ENCODE data around the gene SELE. TPM values are rescaled to one million over a fixed set of nuclear protein-coding genes. Genes with fewer than 3 reads are reported as not detected.

Gene SELE
- total RNA-seq, 2 experiments from 2014 or later, result not detected

- H3K9me3 Mint-ChIP-seq, result no peaks in the 10 kb centered on the region
- H3K36me3 Mint-ChIP-seq (ENCODE audit: low read depth), result no peaks in the 10 kb centered on the region
- DNase-seq (no peak), ATAC-seq (no peak)
- CTCF ChIA-PET, result no interaction called here
- peaks cover 3% of the 10 kb centered on the region for H3K27me3 Mint-ChIP-seq
- H3K4me3 Mint-ChIP-seq, result no peak overlapping the region
- H3K4me1 Mint-ChIP-seq (ENCODE audit: low read depth), result no peaks in the 10 kb centered on the region
- no peak for TF ChIP-seq CTCF (IDR thresholded peaks at IDR 0.05)
- POLR2A ChIA-PET, result no interaction called here
- intact Hi-C loops (cut with micrococcal nuclease), result no loop called here
- H3K27ac Mint-ChIP-seq, result no peak overlapping the region
Measured at GRCh38 chr1:169753549-169753948, 19.7 kb upstream of the SELE start.

GRCh38 chr1:169750041-169750440 lies 16.2 kb upstream of the SELE start:
- no peak overlapping the region for H3K27ac Mint-ChIP-seq
- intact Hi-C loops (cut with micrococcal nuclease), result no loop called here
- DNase-seq (no peak), ATAC-seq (no peak)
- no peaks in the 10 kb centered on the region for H3K36me3 Mint-ChIP-seq (ENCODE audit: low read depth)
- ChIA-PET CTCF (no interaction called here), POLR2A (no interaction called here)
- TF ChIP-seq CTCF (IDR thresholded peaks at IDR 0.05), result no peak
- no peaks in the 10 kb centered on the region for H3K4me1 Mint-ChIP-seq (ENCODE audit: low read depth)
- no peaks in the 10 kb centered on the region for H3K9me3 Mint-ChIP-seq
- no peak overlapping the region for H3K4me3 Mint-ChIP-seq
- H3K27me3 Mint-ChIP-seq, result peaks cover 2% of the 10 kb centered on the region

GRCh38 chr1:169746550-169746949 lies 12.7 kb upstream of the SELE start:
- no peak overlapping the region for H3K27ac Mint-ChIP-seq
- no peak for TF ChIP-seq CTCF (IDR thresholded peaks at IDR 0.05)
- no peaks in the 10 kb centered on the region for H3K36me3 Mint-ChIP-seq (ENCODE audit: low read depth)

GRCh38 chr1:169745015-169745861 lies 11.4 kb upstream of the SELE start:
- ATAC-seq, result no peak
- POLR2A ChIA-PET, result no interaction called here
- no peaks in the 10 kb centered on the region for H3K9me3 Mint-ChIP-seq

More at GRCh38 chr1:169746550-169746949, 12.7 kb upstream of the SELE start:
- ChIA-PET CTCF (no interaction called here), POLR2A (no interaction called here)
- Mint-ChIP-seq H3K27me3 (peaks cover 2% of the 10 kb centered on the region), H3K4me3 (no peak overlapping the region), H3K4me1 (ENCODE audit: low read depth) (no peaks in the 10 kb centered on the region), H3K9me3 (no peaks in the 10 kb centered on the region)
- intact Hi-C loops (cut with micrococcal nuclease), result no loop called here
- DNase-seq (no peak), ATAC-seq (no peak)

More at GRCh38 chr1:169745015-169745861, 11.4 kb upstream of the SELE start:
- Mint-ChIP-seq H3K27me3 (peaks cover 2% of the 10 kb centered on the region), H3K27ac (no peak overlapping the region), H3K4me3 (no peak overlapping the region), H3K36me3 (ENCODE audit: low read depth) (no peaks in the 10 kb centered on the region), H3K4me1 (ENCODE audit: low read depth) (no peaks in the 10 kb centered on the region)
- DNase-seq, result no peak
- CTCF ChIA-PET, result no interaction called here
- no peak for TF ChIP-seq CTCF (IDR thresholded peaks at IDR 0.05)
- intact Hi-C loops (cut with micrococcal nuclease), result no loop called here
